HepG2 (cell line): ENCODE data around the gene DRC3. TPM values are rescaled to one million over a fixed set of nuclear protein-coding genes. Genes with fewer than 3 reads are reported as not detected.

Experiments used
- ARNT ChIP-seq: fragments of 450-650 bp; IDR thresholded peaks from 2 replicates; pipeline ENCODE4 v1.6.1; 2017
- ATAD3A ChIP-seq: sonication (generic); formaldehyde crosslinking; IDR thresholded peaks from 2 replicates; pipeline ENCODE4 v1.4.0; 2020; ENCODE audit warnings: missing genetic modification reagents
- ATF7-NPFF ChIP-seq: sonication (generic); formaldehyde crosslinking; IDR thresholded peaks from 2 replicates; pipeline ENCODE4 v1.8.1; 2023; ENCODE audit warnings: mild to moderate bottlenecking, low read depth, missing genetic modification reagents, moderate library complexity
- CHD2 ChIP-seq: IDR thresholded peaks from 2 replicates; pipeline ENCODE4 v1.6.1; 2011; ENCODE audit warnings: low read depth, low read length, improper control_type of control experiment
- DPF2 ChIP-seq: sonication (generic); formaldehyde crosslinking; IDR thresholded peaks from 2 replicates; pipeline ENCODE4 v1.4.0; 2020; ENCODE audit warnings: mild to moderate bottlenecking, low read depth, missing genetic modification reagents, borderline replicate concordance
- EHMT2 ChIP-seq: fragments of 200-600 bp; sonication (generic); IDR thresholded peaks from 2 replicates; pipeline ENCODE4 v1.7.0; 2017; ENCODE audit warnings: antibody characterized with exemption, low read depth, low read length, borderline replicate concordance
- IKZF1 ChIP-seq: fragments of 450-650 bp; IDR thresholded peaks from 2 replicates; pipeline ENCODE4 v1.7.1; 2016
- NFE2L2 ChIP-seq: fragments of 150-350 bp; IDR thresholded peaks from 2 replicates; pipeline ENCODE4 v1.6.1; 2014; ENCODE audit warnings: low read length
- POLR2A ChIP-seq, 2 experiments: IDR thresholded peaks; 2 replicates each; pipeline ENCODE4 v1.6.1; 2011; ENCODE audit warnings: low read depth in 2 of 2, low read length in 2 of 2, mild to moderate bottlenecking in 1 of 2, moderate library complexity in 1 of 2; ENCODE audit not compliant: insufficient read depth in 1 of 2
- SRSF1 ChIP-seq: fragments of 200-400 bp; formaldehyde crosslinking; optimal IDR thresholded peaks from 2 replicates; pipeline ENCODE3; 2017; ENCODE audit warnings: mild to moderate bottlenecking, low read depth, low read length, moderate library complexity
- TAF1 ChIP-seq: sonication (generic); formaldehyde crosslinking; IDR thresholded peaks from 2 replicates; pipeline ENCODE4 v1.4.0; 2020; ENCODE audit warnings: missing genetic modification reagents
- U2AF2 ChIP-seq: fragments of 200-400 bp; formaldehyde crosslinking; IDR thresholded peaks from 2 replicates; pipeline ENCODE4 v1.6.1; 2017; ENCODE audit warnings: low read depth, mild to moderate bottlenecking, low read length
- ZNF296 ChIP-seq: sonication (generic); formaldehyde crosslinking; conservative IDR thresholded peaks from 2 replicates; pipeline ENCODE4 v1.5.0; 2020; ENCODE audit warnings: mild to moderate bottlenecking, missing genetic modification reagents
- ZNF3 ChIP-seq: IDR thresholded peaks from 2 replicates; pipeline ENCODE4 v1.7.0; 2017; ENCODE audit warnings: inconsistent platforms
- ZNF557 ChIP-seq: sonication (generic); formaldehyde crosslinking; IDR thresholded peaks from 2 replicates; pipeline ENCODE4 v1.4.0; 2020; ENCODE audit warnings: missing genetic modification reagents
- ZSCAN30 ChIP-seq: sonication (generic); formaldehyde crosslinking; IDR thresholded peaks from 2 replicates; pipeline ENCODE4 v1.5.0; 2020; ENCODE audit warnings: mild to moderate bottlenecking, missing genetic modification reagents
- polyA plus RNA-seq, 8 experiments: library from polyadenylated mRNA; depleted of rRNA in 3 of 8; stranded (reverse) in 7 of 8; unstranded in 1 of 8; fragments of >200 nt; fragmentation: Illumina TruSeq in 4 of 8; extraction: Trizol in 4 of 8; gene quantifications; 2 replicates each; pipeline versions ENCODE4 v1.2.1 to v1.2.3, GENCODE V29; 2011 to 2016; ENCODE audit warnings: low read depth in 4 of 8, missing spikeins in 1 of 8, mixed read lengths in 1 of 8; ENCODE audit not compliant: insufficient read depth in 1 of 8
- total RNA-seq, 5 experiments: library from RNA; depleted of rRNA; stranded (reverse); fragments of >200 nt; fragmentation: Illumina TruSeq; extraction: Trizol; gene quantifications; 2 replicates each; pipeline ENCODE4 v1.2.3, GENCODE V29; 2016; ENCODE audit warnings: low read depth in 1 of 5
- TF ChIP-seq, protein P1 (sequence below): sonication (generic); formaldehyde crosslinking; IDR thresholded peaks from 2 replicates; pipeline ENCODE4 v1.9.0; 2021; ENCODE audit warnings: mild to moderate bottlenecking, missing genetic modification reagents
- TF ChIP-seq, protein P2 (sequence below): sonication (generic); formaldehyde crosslinking; IDR thresholded peaks from 2 replicates; pipeline ENCODE4 v1.8.1; 2023; ENCODE audit warnings: missing genetic modification reagents, mild to moderate bottlenecking, borderline replicate concordance
- TF ChIP-seq, protein P3 (sequence below): IDR thresholded peaks from 2 replicates; pipeline ENCODE4 v1.6.1; 2016; ENCODE audit warnings: missing genetic modification reagents, missing compliant biosample characterization
- TF ChIP-seq, protein P4 (sequence below): IDR thresholded peaks from 2 replicates; pipeline ENCODE4 v1.6.1; 2016
- TF ChIP-seq, protein P5 (sequence below): sonication (generic); formaldehyde crosslinking; IDR thresholded peaks from 2 replicates; pipeline ENCODE4 v1.4.0; 2020; ENCODE audit warnings: missing genetic modification reagents, low read depth, mild to moderate bottlenecking, borderline replicate concordance
- TF ChIP-seq, protein P6 (sequence below): sonication (generic); formaldehyde crosslinking; IDR thresholded peaks from 2 replicates; pipeline ENCODE4 v1.4.0; 2020; ENCODE audit warnings: mild to moderate bottlenecking, missing genetic modification reagents

DRC3 gene
- total and polyA plus RNA-seq, 2 of the 13 experiments (the other 11 are each of a cell fraction or from before 2014, with no cell fraction given) = 0.53 to 0.87 TPM

DNA sequence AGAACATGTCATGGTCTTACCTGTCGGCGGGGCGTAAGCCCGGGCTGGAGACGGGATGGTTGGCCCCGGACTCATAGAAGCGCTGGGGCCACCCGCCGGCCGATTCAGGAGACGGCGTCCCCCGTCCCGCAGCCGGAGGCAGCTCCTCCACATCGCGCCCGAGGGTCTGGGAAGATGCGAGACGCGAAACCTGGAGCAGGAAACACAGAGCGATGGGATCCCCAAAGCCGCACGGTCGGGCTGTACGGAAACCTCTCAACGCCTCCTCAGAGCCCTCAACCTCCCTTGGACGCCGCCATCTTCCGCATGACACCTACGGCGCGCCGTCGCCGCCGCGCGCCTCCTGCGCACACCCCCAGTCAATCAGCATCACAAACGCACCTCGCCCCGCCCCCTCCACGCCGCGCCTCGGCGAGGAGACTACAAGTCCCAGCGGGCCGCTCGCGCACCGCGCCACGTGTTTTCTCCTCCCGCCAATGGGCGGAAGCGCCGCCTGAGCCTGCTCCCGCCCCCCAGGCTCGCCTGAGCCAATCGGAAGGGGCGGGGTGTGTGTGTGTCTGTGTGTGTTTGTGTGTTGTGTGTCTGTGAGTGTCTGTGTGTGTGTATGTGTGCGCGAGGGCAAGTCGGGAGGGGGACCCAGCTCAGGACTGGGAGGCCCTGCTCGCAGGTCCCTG, 66.3 kb downstream of the DRC3 start, which contains the start of the genes ATPAF2 and GID4 (continued):
- TF ChIP-seq, protein P1, sequence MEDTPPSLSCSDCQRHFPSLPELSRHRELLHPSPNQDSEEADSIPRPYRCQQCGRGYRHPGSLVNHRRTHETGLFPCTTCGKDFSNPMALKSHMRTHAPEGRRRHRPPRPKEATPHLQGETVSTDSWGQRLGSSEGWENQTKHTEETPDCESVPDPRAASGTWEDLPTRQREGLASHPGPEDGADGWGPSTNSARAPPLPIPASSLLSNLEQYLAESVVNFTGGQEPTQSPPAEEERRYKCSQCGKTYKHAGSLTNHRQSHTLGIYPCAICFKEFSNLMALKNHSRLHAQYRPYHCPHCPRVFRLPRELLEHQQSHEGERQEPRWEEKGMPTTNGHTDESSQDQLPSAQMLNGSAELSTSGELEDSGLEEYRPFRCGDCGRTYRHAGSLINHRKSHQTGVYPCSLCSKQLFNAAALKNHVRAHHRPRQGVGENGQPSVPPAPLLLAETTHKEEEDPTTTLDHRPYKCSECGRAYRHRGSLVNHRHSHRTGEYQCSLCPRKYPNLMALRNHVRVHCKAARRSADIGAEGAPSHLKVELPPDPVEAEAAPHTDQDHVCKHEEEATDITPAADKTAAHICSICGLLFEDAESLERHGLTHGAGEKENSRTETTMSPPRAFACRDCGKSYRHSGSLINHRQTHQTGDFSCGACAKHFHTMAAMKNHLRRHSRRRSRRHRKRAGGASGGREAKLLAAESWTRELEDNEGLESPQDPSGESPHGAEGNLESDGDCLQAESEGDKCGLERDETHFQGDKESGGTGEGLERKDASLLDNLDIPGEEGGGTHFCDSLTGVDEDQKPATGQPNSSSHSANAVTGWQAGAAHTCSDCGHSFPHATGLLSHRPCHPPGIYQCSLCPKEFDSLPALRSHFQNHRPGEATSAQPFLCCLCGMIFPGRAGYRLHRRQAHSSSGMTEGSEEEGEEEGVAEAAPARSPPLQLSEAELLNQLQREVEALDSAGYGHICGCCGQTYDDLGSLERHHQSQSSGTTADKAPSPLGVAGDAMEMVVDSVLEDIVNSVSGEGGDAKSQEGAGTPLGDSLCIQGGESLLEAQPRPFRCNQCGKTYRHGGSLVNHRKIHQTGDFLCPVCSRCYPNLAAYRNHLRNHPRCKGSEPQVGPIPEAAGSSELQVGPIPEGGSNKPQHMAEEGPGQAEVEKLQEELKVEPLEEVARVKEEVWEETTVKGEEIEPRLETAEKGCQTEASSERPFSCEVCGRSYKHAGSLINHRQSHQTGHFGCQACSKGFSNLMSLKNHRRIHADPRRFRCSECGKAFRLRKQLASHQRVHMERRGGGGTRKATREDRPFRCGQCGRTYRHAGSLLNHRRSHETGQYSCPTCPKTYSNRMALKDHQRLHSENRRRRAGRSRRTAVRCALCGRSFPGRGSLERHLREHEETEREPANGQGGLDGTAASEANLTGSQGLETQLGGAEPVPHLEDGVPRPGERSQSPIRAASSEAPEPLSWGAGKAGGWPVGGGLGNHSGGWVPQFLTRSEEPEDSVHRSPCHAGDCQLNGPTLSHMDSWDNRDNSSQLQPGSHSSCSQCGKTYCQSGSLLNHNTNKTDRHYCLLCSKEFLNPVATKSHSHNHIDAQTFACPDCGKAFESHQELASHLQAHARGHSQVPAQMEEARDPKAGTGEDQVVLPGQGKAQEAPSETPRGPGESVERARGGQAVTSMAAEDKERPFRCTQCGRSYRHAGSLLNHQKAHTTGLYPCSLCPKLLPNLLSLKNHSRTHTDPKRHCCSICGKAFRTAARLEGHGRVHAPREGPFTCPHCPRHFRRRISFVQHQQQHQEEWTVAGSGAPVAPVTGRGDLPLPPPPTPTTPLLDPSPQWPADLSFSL (CRISPR knock-in tag) = peak; percentile 100
- TF ChIP-seq DPF2 (CRISPR knock-in tag) (no peak), ZSCAN30 (CRISPR knock-in tag) (no peak), TAF1 (CRISPR knock-in tag) (peak; percentile 75), IKZF1 (no peak), ZNF296 (CRISPR knock-in tag) (no peak), ATF7-NPFF (peak; percentile 63), NFE2L2 (no peak), CHD2 (peak; percentile 58; the same call in 1 of the 2 replicates), SRSF1 (peak; percentile 39), ATAD3A (no peak), U2AF2 (no peak), POLR2A (IDR thresholded peaks at IDR 0.05; ENCODE audit: insufficient read depth in 1 of 2, low read depth in 2 of 2, low read length in 2 of 2) (peak; percentile 71 to 83), ARNT (no peak), ZNF3 (CRISPR knock-in tag) (no peak), EHMT2 (no peak), ZNF557 (0 out of 2 replicates have a peak, but pooled peaks have one; percentile 32)
- TF ChIP-seq, protein P2, sequence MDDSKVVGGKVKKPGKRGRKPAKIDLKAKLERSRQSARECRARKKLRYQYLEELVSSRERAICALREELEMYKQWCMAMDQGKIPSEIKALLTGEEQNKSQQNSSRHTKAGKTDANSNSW (CRISPR knock-in tag) = no peak
- TF ChIP-seq, protein P3, sequence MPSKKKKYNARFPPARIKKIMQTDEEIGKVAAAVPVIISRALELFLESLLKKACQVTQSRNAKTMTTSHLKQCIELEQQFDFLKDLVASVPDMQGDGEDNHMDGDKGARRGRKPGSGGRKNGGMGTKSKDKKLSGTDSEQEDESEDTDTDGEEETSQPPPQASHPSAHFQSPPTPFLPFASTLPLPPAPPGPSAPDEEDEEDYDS = peak; percentile 52; the same call in 1 of the 2 replicates
- TF ChIP-seq, protein P4, sequence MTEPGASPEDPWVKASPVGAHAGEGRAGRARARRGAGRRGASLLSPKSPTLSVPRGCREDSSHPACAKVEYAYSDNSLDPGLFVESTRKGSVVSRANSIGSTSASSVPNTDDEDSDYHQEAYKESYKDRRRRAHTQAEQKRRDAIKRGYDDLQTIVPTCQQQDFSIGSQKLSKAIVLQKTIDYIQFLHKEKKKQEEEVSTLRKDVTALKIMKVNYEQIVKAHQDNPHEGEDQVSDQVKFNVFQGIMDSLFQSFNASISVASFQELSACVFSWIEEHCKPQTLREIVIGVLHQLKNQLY (CRISPR knock-in tag) = peak; percentile 37; the same call in 1 of the 2 replicates
- TF ChIP-seq, protein P5, sequence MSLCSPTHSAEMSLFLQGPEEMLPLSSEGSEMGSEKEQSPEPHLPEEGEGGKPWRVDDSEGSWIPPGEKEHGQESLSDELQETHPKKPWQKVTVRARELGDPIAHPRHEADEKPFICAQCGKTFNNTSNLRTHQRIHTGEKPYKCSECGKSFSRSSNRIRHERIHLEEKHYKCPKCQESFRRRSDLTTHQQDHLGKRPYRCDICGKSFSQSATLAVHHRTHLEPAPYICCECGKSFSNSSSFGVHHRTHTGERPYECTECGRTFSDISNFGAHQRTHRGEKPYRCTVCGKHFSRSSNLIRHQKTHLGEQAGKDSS (CRISPR knock-in tag) = peak; percentile 68; the same call in 1 of the 2 replicates
- TF ChIP-seq, protein P6, sequence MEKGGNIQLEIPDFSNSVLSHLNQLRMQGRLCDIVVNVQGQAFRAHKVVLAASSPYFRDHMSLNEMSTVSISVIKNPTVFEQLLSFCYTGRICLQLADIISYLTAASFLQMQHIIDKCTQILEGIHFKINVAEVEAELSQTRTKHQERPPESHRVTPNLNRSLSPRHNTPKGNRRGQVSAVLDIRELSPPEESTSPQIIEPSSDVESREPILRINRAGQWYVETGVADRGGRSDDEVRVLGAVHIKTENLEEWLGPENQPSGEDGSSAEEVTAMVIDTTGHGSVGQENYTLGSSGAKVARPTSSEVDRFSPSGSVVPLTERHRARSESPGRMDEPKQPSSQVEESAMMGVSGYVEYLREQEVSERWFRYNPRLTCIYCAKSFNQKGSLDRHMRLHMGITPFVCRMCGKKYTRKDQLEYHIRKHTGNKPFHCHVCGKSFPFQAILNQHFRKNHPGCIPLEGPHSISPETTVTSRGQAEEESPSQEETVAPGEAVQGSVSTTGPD (CRISPR knock-in tag) = no peak
